ENCODE data around the gene KMT5C.

DNA sequence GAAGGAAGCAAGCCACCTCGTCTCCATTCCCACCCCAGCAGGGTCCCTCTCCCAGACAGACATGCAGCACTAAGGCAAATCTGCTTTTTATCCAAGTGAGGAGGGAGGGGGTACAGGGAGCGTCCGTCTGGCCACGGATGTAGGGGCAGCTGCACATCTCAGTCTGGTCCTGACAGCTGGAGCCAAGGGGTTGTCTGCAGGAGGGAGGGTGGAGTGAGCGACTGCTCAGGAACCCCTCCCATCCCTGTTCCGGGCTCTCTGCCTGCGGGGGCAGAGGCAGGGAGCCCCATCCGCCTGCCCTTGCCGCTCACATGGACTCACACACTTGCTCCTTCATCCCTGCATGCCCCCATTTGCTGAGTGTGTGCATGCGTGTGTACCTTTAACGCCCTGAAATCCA, 39.5 kb downstream of the KMT5C start:
- no peak for TF ChIP-seq MYC (IDR thresholded peaks at IDR 0.05; ENCODE audit: low read depth, low read length)
- TF ChIP-seq POLR2A (IDR thresholded peaks at IDR 0.05; ENCODE audit: extremely low read depth, insufficient read length) = no peak
- TF ChIP-seq, protein P1, sequence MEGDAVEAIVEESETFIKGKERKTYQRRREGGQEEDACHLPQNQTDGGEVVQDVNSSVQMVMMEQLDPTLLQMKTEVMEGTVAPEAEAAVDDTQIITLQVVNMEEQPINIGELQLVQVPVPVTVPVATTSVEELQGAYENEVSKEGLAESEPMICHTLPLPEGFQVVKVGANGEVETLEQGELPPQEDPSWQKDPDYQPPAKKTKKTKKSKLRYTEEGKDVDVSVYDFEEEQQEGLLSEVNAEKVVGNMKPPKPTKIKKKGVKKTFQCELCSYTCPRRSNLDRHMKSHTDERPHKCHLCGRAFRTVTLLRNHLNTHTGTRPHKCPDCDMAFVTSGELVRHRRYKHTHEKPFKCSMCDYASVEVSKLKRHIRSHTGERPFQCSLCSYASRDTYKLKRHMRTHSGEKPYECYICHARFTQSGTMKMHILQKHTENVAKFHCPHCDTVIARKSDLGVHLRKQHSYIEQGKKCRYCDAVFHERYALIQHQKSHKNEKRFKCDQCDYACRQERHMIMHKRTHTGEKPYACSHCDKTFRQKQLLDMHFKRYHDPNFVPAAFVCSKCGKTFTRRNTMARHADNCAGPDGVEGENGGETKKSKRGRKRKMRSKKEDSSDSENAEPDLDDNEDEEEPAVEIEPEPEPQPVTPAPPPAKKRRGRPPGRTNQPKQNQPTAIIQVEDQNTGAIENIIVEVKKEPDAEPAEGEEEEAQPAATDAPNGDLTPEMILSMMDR (IDR thresholded peaks at IDR 0.05; ENCODE audit: low read depth, low read length) = no peak
